GM19043 (cell line): Measurements from ENCODE around the gene UST.
"Not testable (repeated sequence)": the region's sequence is repeated elsewhere in the genome, so short reads cannot be mapped to it uniquely, and the experiment has no call there.

Source experiments
- ATAC-seq: cut with Tn5 transposase; IDR thresholded peaks from one replicate; pipeline ENCODE4 v1.9.1; 2021; ENCODE audit warnings: low read depth; ENCODE audit not compliant: unreplicated experiment

The UST gene

GRCh38 chr6:148967011-148967520 is 220.2 kb downstream of the UST start:
- no peak for ATAC-seq

GRCh38 chr6:148967541-148967956 is 220.7 kb downstream of the UST start:
- no peak for ATAC-seq

GRCh38 chr6:148968771-148969602 is 222.2 kb downstream of the UST start:
- ATAC-seq: no peak

GRCh38 chr6:148969603-148970061 is 222.8 kb downstream of the UST start:
- ATAC-seq: no peak

- no peak for ATAC-seq
Observed at GRCh38 chr6:148971031-148971927, 224.4 kb downstream of the UST start.

- ATAC-seq: peak; percentile 82
Observed at GRCh38 chr6:148972481-148972880, 225.7 kb downstream of the UST start.

- no peak for ATAC-seq
Observed at GRCh38 chr6:148973538-148974208, 226.8 kb downstream of the UST start.

GRCh38 chr6:148974351-148974750 is 227.5 kb downstream of the UST start:
- no peak for ATAC-seq

GRCh38 chr6:148978298-148978697 is 231.5 kb downstream of the UST start:
- not testable (repeated sequence) for ATAC-seq

- no peak for ATAC-seq
Observed at GRCh38 chr6:148979014-148979901, 232.4 kb downstream of the UST start.

GRCh38 chr6:148980234-148980633 is 233.4 kb downstream of the UST start:
- no peak for ATAC-seq

GRCh38 chr6:148981515-148981914 is 234.7 kb downstream of the UST start:
- ATAC-seq: no peak

- ATAC-seq: no peak
Observed at GRCh38 chr6:148983101-148983761, 236.4 kb downstream of the UST start.

GRCh38 chr6:148983966-148984365 is 237.1 kb downstream of the UST start:
- ATAC-seq: no peak

- ATAC-seq: no peak
Observed at GRCh38 chr6:148984531-148985056, 237.8 kb downstream of the UST start.

- no peak for ATAC-seq
Observed at GRCh38 chr6:148985499-148985898, 238.7 kb downstream of the UST start.

GRCh38 chr6:148986608-148987007 is 239.8 kb downstream of the UST start:
- no peak for ATAC-seq

GRCh38 chr6:148987982-148988381 is 241.2 kb downstream of the UST start:
- no peak for ATAC-seq

GRCh38 chr6:148989585-148989984 is 242.8 kb downstream of the UST start:
- no peak for ATAC-seq
